Stomach (tissue), 9 donors: ENCODE data around the gene QRFP. TPM values are rescaled to one million over a fixed set of nuclear protein-coding genes. Genes with fewer than 3 reads are reported as not detected.
"Not testable (repeated sequence)": the region's sequence is repeated elsewhere in the genome, so short reads cannot be mapped to it uniquely, and the experiment has no call there.

Source experiments
- DNase-seq, 2 donors: peaks; one replicate each; pipeline versions ENCODE4 v3.0.0 to v3.0.0-alpha.2; 2013 to 2019
- H3K27ac ChIP-seq, 5 donors: fragments of 200-600 bp in 4 of 5; sonication (generic) in 4 of 5; one replicate each; pipeline ENCODE4 v1.5.1; 2013 to 2019; ENCODE audit warnings: mild to moderate bottlenecking in 1 of 5, moderate library complexity in 1 of 5
- H3K27me3 ChIP-seq, 3 donors: fragments of 200-600 bp; sonication (generic); one replicate each; pipeline ENCODE4 v1.5.1; 2017 to 2019; ENCODE audit warnings: mixed run types in 1 of 3
- H3K36me3 ChIP-seq, 4 donors: fragments of 200-600 bp; sonication (generic); 1 replicate in 3 of 4; 2 replicates in 1 of 4; pipeline ENCODE4 v1.5.1; 2016 to 2019
- H3K4me1 ChIP-seq, 4 donors: fragments of 200-600 bp; sonication (generic); one replicate each; pipeline ENCODE4 v1.5.1; 2016 to 2019
- H3K4me3 ChIP-seq, 4 donors: fragments of 200-600 bp; sonication (generic) in 3 of 4; one replicate each; pipeline ENCODE4 v1.5.1; 2016 to 2019; ENCODE audit warnings: mild to moderate bottlenecking in 1 of 4
- H3K9me3 ChIP-seq, 4 donors: fragments of 200-600 bp; sonication (generic); one replicate each; pipeline ENCODE4 v1.5.1; 2016 to 2019
- EP300 ChIP-seq: sonication (generic); formaldehyde crosslinking; IDR thresholded peaks from one replicate; pipeline ENCODE4 v1.6.1; 2017; ENCODE audit warnings: antibody characterized with exemption
- POLR2A ChIP-seq, 4 donors: fragments of 450-650 bp; IDR thresholded peaks; one replicate each; pipeline ENCODE4 v1.6.1; 2016; ENCODE audit warnings: antibody characterized with exemption in 4 of 4, control low read depth in 2 of 4, mild to moderate bottlenecking in 1 of 4, moderate library complexity in 1 of 4
- POLR2AphosphoS5 ChIP-seq, 3 donors: sonication (generic); formaldehyde crosslinking; IDR thresholded peaks; one replicate each; pipeline ENCODE4 v1.6.1; 2016; ENCODE audit warnings: antibody characterized with exemption in 3 of 3
- WGBS, 5 donors: extraction: QIAGEN DNeasy Blood & Tissue Kit in 3 of 5; methylation state at CpG; one replicate each; pipeline versions ENCODE4 v1.1.5 to v1.1.7; 2013 to 2018; 5-methylcytosine and 5-hydroxymethylcytosine counted together
- intact Hi-C: fragments of 100-400 bp; cut with DNase I; formaldehyde crosslinking; loops from one replicate; pipeline ENCODE4 v1.15.1; 2023; ENCODE audit warnings: low total_unique reads
- polyA plus RNA-seq, 3 donors: library from polyadenylated mRNA; stranded (reverse); fragments of 200-250 nt; gene quantifications; one replicate each; pipeline ENCODE4 v1.2.3, GENCODE V29; 2013
- total RNA-seq, 5 donors: library from RNA; depleted of rRNA; stranded (reverse); fragments of >200 nt; gene quantifications; one replicate each; pipeline versions ENCODE4 v1.1.0 to v1.2.3, GENCODE V29; 2014 to 2016
- TF ChIP-seq, protein P1 (sequence below), 7 experiments: fragments of 450-650 bp in 4 of 7; fragments of 200-600 bp in 3 of 7; sonication (generic) in 3 of 7; IDR thresholded peaks; one replicate each; pipeline ENCODE4 v1.5.1; 2016 to 2019; ENCODE audit warnings: antibody characterized with exemption in 7 of 7, control low read depth in 2 of 7, mild to moderate bottlenecking in 1 of 7
- donor health status: healthy with polysubstance abuse.
- donor health status: Bipolar disorder and iron deficiency.
- donor health status: healthy.

QRFP gene
- total and polyA plus RNA-seq, 8 donors, result not detected

DNA sequence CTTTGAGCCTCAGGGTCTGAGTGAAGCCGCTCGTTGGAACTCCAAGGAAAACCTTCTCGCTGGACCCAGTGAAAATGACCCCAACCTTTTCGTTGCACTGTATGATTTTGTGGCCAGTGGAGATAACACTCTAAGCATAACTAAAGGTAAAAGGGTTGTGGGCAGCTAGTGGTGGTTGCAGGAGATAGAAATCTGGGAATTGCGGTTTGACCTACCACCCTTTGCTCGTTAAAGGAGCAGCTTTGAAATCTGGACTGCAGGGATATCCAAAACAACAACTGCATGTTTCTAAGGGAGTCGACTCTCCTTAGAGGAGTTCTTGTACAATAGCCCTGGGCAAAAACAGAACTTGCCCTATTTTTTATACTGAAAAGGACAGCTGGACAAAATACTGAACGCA is 42.5 kb downstream of the QRFP start:
- Histone ChIP-seq H3K4me1 (peaks cover 4 to 58% (median 28%) of the 10 kb centered on the region in 4 donors), H3K27ac (peak overlapping the region in 3 of 5 donors; percentile 7 to 91 (median 17)), H3K36me3 (peaks cover 35 to 54% (median 52%) of the 10 kb centered on the region in 4 donors), H3K4me3 (no peak overlapping the region), H3K27me3 (no peaks in the 10 kb centered on the region), H3K9me3 (no peaks in the 10 kb centered on the region)
- DNase-seq, result no peak
- TF ChIP-seq, protein P1, sequence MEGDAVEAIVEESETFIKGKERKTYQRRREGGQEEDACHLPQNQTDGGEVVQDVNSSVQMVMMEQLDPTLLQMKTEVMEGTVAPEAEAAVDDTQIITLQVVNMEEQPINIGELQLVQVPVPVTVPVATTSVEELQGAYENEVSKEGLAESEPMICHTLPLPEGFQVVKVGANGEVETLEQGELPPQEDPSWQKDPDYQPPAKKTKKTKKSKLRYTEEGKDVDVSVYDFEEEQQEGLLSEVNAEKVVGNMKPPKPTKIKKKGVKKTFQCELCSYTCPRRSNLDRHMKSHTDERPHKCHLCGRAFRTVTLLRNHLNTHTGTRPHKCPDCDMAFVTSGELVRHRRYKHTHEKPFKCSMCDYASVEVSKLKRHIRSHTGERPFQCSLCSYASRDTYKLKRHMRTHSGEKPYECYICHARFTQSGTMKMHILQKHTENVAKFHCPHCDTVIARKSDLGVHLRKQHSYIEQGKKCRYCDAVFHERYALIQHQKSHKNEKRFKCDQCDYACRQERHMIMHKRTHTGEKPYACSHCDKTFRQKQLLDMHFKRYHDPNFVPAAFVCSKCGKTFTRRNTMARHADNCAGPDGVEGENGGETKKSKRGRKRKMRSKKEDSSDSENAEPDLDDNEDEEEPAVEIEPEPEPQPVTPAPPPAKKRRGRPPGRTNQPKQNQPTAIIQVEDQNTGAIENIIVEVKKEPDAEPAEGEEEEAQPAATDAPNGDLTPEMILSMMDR (IDR thresholded peaks at IDR 0.05), result no peak
- TF ChIP-seq POLR2A (IDR thresholded peaks at IDR 0.05) (no peak), POLR2AphosphoS5 (IDR thresholded peaks at IDR 0.05) (no peak), EP300 (no peak)
- intact Hi-C loops, result no loop called here
- WGBS, 5 donors, result 44 to 66% (median 53%) methylated on average over 8 of the region's 8 CpGs

- Histone ChIP-seq H3K4me3 (no peak overlapping the region), H3K27me3 (no peaks in the 10 kb centered on the region), H3K4me1 (peaks cover 6 to 57% (median 30%) of the 10 kb centered on the region in 4 donors), H3K36me3 (peaks cover 35 to 41% (median 39%) of the 10 kb centered on the region in 4 donors), H3K9me3 (no peaks in the 10 kb centered on the region), H3K27ac (peak overlapping the region in 3 of 5 donors; percentile 17 to 91 (median 50))
- intact Hi-C loops, result no loop called here
- WGBS, 5 donors, result 82 to 93% (median 88%) methylated on average over 7 of the region's 7 CpGs
- DNase-seq, result no peak
- no peak for TF ChIP-seq EP300
- no peak for TF ChIP-seq POLR2AphosphoS5 (IDR thresholded peaks at IDR 0.05)
- TF ChIP-seq, protein P1 (IDR thresholded peaks at IDR 0.05), result no peak
- TF ChIP-seq POLR2A (IDR thresholded peaks at IDR 0.05), result no peak
Observed at GRCh38 chr9:130852801-130853200, 43.8 kb downstream of the QRFP start.

GRCh38 chr9:130849356-130849755 is 47.3 kb downstream of the QRFP start:
- H3K4me1 ChIP-seq, result peaks cover 22 to 85% (median 57%) of the 10 kb centered on the region in 4 donors
- 74 to 91% (median 86%) methylated on average over 9 of the region's 9 CpGs for WGBS, 5 donors
- no peaks in the 10 kb centered on the region for H3K27me3 ChIP-seq
- no peak for TF ChIP-seq POLR2AphosphoS5 (IDR thresholded peaks at IDR 0.05)
- TF ChIP-seq EP300, result no peak
- no peak for TF ChIP-seq POLR2A (IDR thresholded peaks at IDR 0.05)
- TF ChIP-seq, protein P1 (IDR thresholded peaks at IDR 0.05), result no peak
- no peak for DNase-seq
- no peak overlapping the region for H3K4me3 ChIP-seq
- intact Hi-C loops, result no loop called here
- H3K9me3 ChIP-seq, result no peaks in the 10 kb centered on the region
- H3K27ac ChIP-seq, result peak overlapping the region in 4 of 5 donors; percentile 64 to 92 (median 90)
- peaks cover 4 to 6% (median 6%) of the 10 kb centered on the region in 4 donors for H3K36me3 ChIP-seq

DNA sequence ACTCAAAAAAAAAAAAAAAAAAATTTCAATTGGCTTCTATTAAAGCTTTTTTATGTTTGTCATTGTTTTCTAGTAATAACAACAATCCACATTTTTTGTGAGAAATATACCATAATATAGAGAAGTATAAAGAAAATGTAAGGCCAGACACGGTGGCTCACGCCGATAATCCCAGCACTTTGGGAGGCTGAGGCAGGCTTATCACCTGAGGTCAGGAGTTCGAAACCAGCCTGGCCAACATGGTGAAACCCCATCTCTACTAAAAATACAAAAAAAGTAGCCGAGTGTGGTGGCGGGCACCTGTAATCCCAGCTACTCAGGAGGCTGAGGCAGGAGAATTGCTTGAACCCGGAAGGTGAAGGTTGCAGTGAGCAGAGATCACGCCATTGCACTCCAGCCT is 48.1 kb downstream of the QRFP start:
- DNase-seq, intact Hi-C loops: not testable (repeated sequence)

More for the DNA sequence above, 48.1 kb downstream of the QRFP start:
- not testable (repeated sequence) for H3K36me3 ChIP-seq, H3K9me3 ChIP-seq, H3K27me3 ChIP-seq, H3K4me3 ChIP-seq
- Histone ChIP-seq H3K4me1 (peaks cover 23 to 85% (median 61%) of the 10 kb centered on the region in 4 donors), H3K27ac (peak overlapping the region; percentile 51 to 92 (median 90))
- WGBS, 5 donors, result 95 to 100% (median 97%) methylated on average over 8 of the region's 8 CpGs
